Uterus (tissue), 2 donors: ENCODE results near the gene RAD54L.

ENCODE experiments used
- POLR2A ChIP-seq, 2 donors: fragments of 450-650 bp; IDR thresholded peaks; one replicate each; pipeline ENCODE4 v1.6.1; 2016; ENCODE audit warnings: antibody characterized with exemption in 2 of 2, mild to moderate bottlenecking in 1 of 2, moderate library complexity in 1 of 2
- TF ChIP-seq, protein P1 (sequence below), 4 experiments: fragments of 200-600 bp in 2 of 4; fragments of 450-650 bp in 2 of 4; sonication (generic) in 2 of 4; IDR thresholded peaks; one replicate each; pipeline ENCODE4 v1.5.1; 2016 to 2019; ENCODE audit warnings: antibody characterized with exemption in 4 of 4, mild to moderate bottlenecking in 2 of 4, moderate library complexity in 1 of 4

DNA sequence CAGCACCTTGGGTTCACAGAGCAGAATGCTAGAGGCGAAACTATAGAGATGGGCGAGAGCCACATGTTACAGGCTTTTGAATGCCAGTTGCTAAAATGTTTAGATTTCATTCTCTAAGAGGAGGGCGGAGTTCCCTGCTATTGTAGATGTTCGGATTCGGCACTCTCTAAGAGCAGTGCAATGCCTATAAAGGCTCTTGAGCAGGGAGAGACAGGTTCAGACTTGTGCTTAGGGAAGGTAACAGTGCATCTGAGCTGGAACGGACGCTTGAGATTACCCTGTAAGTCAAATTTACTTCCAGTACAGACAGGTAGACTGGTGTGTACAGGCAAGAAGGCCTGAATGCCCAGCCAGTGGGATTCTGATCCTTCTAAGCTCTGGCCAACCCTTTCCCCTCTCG lies 29.1 kb upstream of the RAD54L start:
- TF ChIP-seq, protein P1, sequence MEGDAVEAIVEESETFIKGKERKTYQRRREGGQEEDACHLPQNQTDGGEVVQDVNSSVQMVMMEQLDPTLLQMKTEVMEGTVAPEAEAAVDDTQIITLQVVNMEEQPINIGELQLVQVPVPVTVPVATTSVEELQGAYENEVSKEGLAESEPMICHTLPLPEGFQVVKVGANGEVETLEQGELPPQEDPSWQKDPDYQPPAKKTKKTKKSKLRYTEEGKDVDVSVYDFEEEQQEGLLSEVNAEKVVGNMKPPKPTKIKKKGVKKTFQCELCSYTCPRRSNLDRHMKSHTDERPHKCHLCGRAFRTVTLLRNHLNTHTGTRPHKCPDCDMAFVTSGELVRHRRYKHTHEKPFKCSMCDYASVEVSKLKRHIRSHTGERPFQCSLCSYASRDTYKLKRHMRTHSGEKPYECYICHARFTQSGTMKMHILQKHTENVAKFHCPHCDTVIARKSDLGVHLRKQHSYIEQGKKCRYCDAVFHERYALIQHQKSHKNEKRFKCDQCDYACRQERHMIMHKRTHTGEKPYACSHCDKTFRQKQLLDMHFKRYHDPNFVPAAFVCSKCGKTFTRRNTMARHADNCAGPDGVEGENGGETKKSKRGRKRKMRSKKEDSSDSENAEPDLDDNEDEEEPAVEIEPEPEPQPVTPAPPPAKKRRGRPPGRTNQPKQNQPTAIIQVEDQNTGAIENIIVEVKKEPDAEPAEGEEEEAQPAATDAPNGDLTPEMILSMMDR (IDR thresholded peaks at IDR 0.05) = no peak
- TF ChIP-seq POLR2A (IDR thresholded peaks at IDR 0.05) = no peak
